NCI-H1694 treated with DMSO at 0.1 percent for 48 hours (cell line): ENCODE measurements around the gene FBN2.

Experiments
- DNase-seq: peaks from one replicate; lab custom pipeline; 2025; lab: John Stamatoyannopoulos, UW

FBN2 gene

GRCh38 chr5:128304791-128305190 lies 233.3 kb downstream of the FBN2 start:
- DNase-seq, result no peak

GRCh38 chr5:128304088-128304487 lies 234.0 kb downstream of the FBN2 start:
- DNase-seq, result no peak

DNA sequence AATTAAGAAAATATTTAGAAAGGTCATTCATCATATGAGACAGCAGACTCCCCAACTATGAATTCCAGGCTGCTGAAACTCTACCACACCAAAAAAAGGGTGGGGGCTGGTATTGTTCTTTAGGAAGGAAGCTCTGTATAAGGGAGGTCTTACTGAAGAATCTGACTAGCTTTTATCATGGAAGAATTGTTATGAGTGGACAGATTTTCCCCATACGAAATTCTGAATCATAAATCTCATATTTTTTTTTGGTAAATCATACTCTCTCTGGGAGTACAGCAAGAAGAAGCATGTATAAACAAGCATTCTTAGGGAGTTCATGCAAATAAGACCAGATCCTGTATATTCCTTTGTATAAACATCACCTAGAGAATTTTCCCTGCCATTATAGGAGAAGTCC lies 234.5 kb downstream of the FBN2 start:
- no peak for DNase-seq

DNA sequence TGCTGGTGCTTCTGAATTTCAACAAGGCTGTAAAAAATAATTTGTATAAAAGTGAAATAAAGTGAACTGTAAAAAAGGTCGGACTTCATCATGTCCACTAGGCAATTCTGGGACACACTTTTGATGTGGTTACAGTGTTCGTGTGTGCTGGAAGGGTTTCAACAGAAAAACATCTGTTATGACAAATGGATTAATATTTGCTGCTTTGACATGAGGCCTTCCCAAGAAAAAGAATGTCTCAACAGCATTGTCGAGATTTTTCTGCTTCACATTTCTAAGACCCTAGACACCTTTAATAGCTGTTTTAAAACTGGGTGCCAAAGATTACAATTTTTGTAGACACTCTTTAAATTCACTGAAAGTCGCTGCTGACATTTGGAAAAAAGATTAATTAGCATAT lies 237.9 kb downstream of the FBN2 start:
- DNase-seq, result no peak

GRCh38 chr5:128290152-128290858 lies 247.7 kb downstream of the FBN2 start:
- no peak for DNase-seq

DNA sequence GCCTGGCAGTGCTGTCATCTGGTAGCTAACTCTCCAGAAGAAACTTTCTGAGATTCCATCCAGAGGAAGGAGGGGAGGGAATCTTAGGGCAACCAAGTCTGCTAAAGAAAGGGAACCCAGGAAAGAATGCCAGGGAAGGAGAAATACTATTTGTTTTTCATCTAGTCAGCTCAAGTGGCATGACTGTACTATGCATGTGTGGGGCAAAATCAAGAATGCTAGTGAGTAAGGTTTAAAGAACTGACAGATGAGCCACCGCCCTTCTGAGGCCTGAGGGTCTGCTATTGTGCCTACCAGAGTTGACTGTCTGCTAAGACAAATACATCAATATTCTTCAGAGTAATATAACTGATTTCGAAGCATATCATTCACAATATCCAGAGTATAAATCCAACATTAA lies 250.3 kb downstream of the FBN2 start:
- no peak for DNase-seq

DNA sequence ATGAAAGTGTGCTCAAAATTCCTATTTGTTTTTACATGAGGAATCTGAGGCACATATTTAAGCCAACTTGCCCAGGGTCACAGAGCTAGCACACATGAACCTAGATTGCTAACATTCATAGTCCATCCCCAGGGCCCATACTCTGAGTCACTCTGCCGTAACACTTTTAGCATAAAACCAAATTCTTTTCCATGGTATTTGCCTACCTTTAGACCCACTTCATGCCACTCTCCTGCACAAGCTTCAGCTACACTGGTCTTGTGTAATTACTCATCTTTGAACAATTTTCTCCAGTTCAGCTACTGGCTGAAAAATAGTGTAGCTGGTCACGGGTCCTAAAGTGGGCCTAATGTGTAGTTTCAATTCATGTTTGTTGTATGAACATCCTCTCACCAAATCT lies 253.8 kb downstream of the FBN2 start:
- DNase-seq, result no peak

GRCh38 chr5:128279345-128279744 lies 258.7 kb downstream of the FBN2 start:
- no peak for DNase-seq

- DNase-seq, result no peak
Observed at GRCh38 chr5:128276537-128277216, 261.4 kb downstream of the FBN2 start.

- DNase-seq, result no peak
Observed at GRCh38 chr5:128274441-128274840, 263.6 kb downstream of the FBN2 start.

- DNase-seq, result no peak
Observed at GRCh38 chr5:128273736-128274135, 264.3 kb downstream of the FBN2 start.

- no peak for DNase-seq
Observed at GRCh38 chr5:128271859-128272464, 266.1 kb downstream of the FBN2 start.

GRCh38 chr5:128271071-128271470 lies 267.0 kb downstream of the FBN2 start:
- no peak for DNase-seq

- no peak for DNase-seq
Observed at GRCh38 chr5:128264564-128265360, 273.3 kb downstream of the FBN2 start.

DNA sequence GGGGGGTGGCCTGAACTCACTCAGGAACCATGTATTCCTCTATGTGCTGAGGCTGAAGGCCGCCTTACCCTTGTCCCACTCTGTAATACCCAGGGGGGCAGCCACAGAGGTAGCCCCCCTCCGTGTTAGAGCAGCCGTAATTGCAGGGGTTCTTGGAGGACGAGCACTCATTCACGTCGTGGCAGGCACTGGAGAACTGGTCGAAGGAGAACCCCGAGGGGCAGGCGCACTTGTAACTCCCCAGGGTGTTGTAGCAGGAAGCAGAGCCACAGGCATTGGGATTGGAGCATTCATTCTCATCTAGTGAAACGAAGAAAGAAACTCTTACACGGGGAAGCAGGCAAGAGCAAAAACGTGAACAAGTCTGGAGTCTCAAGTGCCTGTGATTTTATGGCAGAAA lies 274.7 kb downstream of the FBN2 start:
- DNase-seq, result no peak

GRCh38 chr5:128262911-128263310 lies 275.1 kb downstream of the FBN2 start:
- no peak for DNase-seq

GRCh38 chr5:128259607-128260021 lies 278.4 kb downstream of the FBN2 start:
- no peak for DNase-seq

GRCh38 chr5:128258372-128258771 lies 279.7 kb downstream of the FBN2 start:
- no peak for DNase-seq

- no peak for DNase-seq
Observed at GRCh38 chr5:128257076-128257475, 281.0 kb downstream of the FBN2 start.

GRCh38 chr5:128254789-128255188 lies 283.3 kb downstream of the FBN2 start:
- no peak for DNase-seq

- no peak for DNase-seq
Observed at GRCh38 chr5:128253880-128254279, 284.2 kb downstream of the FBN2 start.

- DNase-seq, result no peak
Observed at GRCh38 chr5:128253161-128253560, 284.9 kb downstream of the FBN2 start.

GRCh38 chr5:128252756-128253155 lies 285.3 kb downstream of the FBN2 start:
- no peak for DNase-seq
